HEK293 (cell line): Measurements from ENCODE around the gene ACVR1.

ENCODE experiments used
- CTCF ChIA-PET: fragments of 350-600 bp; formaldehyde crosslinking; extraction: SDS; loops from one replicate; lab custom pipeline; 2021; ENCODE audit warnings: antibody characterized with exemption; lab: Yijun Ruan, JAX
- POLR2A ChIA-PET: fragments of 300-600 bp; formaldehyde crosslinking; extraction: SDS; loops from one replicate; lab custom pipeline; 2020; ENCODE audit warnings: antibody characterized with exemption, inconsistent platforms; lab: Yijun Ruan, JAX
- H3K27ac ChIP-seq: fragments of 200-500 bp; sonication (Bioruptor generic); 2 replicates; pipeline ENCODE4 v1.5.1; 2014; ENCODE audit warnings: low read depth, low read length, control low read depth, inconsistent platforms; ENCODE audit errors: extremely low read depth
- H3K36me3 ChIP-seq, 2 experiments: fragments of 200-500 bp in 1 of 2; sonication (Bioruptor generic) in 1 of 2; 1 replicate in 1 of 2; 2 replicates in 1 of 2; pipeline ENCODE4 v1.5.1; 2014 to 2017; ENCODE audit warnings: inconsistent platforms in 2 of 2, low read length in 2 of 2; ENCODE audit not compliant: control insufficient read depth in 2 of 2, insufficient read depth in 1 of 2
- H3K4me1 ChIP-seq: fragments of 200-500 bp; sonication (Bioruptor generic); 2 replicates; pipeline ENCODE4 v1.5.1; 2014; ENCODE audit warnings: mild to moderate bottlenecking, low read length, inconsistent platforms; ENCODE audit not compliant: control insufficient read depth, insufficient read depth
- H3K4me3 ChIP-seq: 2 replicates; pipeline ENCODE4 v1.5.1; 2011; ENCODE audit warnings: low read depth, mild to moderate bottlenecking, control low read depth, low read length, moderate library complexity
- H3K9me3 ChIP-seq: fragments of 200-500 bp; sonication (Bioruptor generic); 2 replicates; pipeline ENCODE4 v1.5.1; 2014; ENCODE audit warnings: low read depth, low read length, inconsistent platforms; ENCODE audit not compliant: control insufficient read depth, insufficient read depth
- ATF2 ChIP-seq: fragments of 450-650 bp; formaldehyde crosslinking; IDR thresholded peaks from 2 replicates; pipeline ENCODE4 v1.5.1; 2016; ENCODE audit warnings: missing biosample characterization, missing genetic modification characterization, low read depth
- EGR2 ChIP-seq: fragments of 450-650 bp; formaldehyde crosslinking; IDR thresholded peaks from 2 replicates; pipeline ENCODE4 v1.5.1; 2016; ENCODE audit warnings: low read depth, missing biosample characterization, missing genetic modification characterization
- GLIS1 ChIP-seq: fragments of 450-650 bp; formaldehyde crosslinking; IDR thresholded peaks from 2 replicates; pipeline ENCODE4 v1.5.1; 2016; ENCODE audit warnings: missing biosample characterization, missing genetic modification characterization
- IKZF3 ChIP-seq: fragments of 450-650 bp; IDR thresholded peaks from 2 replicates; pipeline ENCODE4 v1.5.0; 2018; ENCODE audit warnings: missing biosample characterization, mild to moderate bottlenecking, missing genetic modification characterization, moderate library complexity
- KLF1 ChIP-seq: fragments of 450-650 bp; formaldehyde crosslinking; IDR thresholded peaks from 2 replicates; pipeline ENCODE4 v1.5.1; 2016; ENCODE audit warnings: missing biosample characterization, missing genetic modification characterization
- KLF16 ChIP-seq: fragments of 450-650 bp; formaldehyde crosslinking; IDR thresholded peaks from 2 replicates; pipeline ENCODE4 v1.5.1; 2017; ENCODE audit warnings: missing biosample characterization, missing genetic modification characterization
- KLF17 ChIP-seq: fragments of 450-650 bp; formaldehyde crosslinking; IDR thresholded peaks from 2 replicates; pipeline ENCODE4 v1.5.1; 2016; ENCODE audit warnings: missing biosample characterization, missing genetic modification characterization
- PATZ1 ChIP-seq: fragments of 450-650 bp; formaldehyde crosslinking; IDR thresholded peaks from 2 replicates; pipeline ENCODE4 v1.5.1; 2016; ENCODE audit warnings: missing biosample characterization, missing genetic modification characterization
- SP2 ChIP-seq: fragments of 450-650 bp; formaldehyde crosslinking; IDR thresholded peaks from 2 replicates; pipeline ENCODE4 v1.5.1; 2016; ENCODE audit warnings: missing biosample characterization, missing genetic modification characterization
- YY2 ChIP-seq: fragments of 450-650 bp; formaldehyde crosslinking; IDR thresholded peaks from 2 replicates; pipeline ENCODE4 v1.5.1; 2016; ENCODE audit warnings: missing biosample characterization, missing genetic modification characterization
- ZBTB11 ChIP-seq: fragments of 450-650 bp; formaldehyde crosslinking; conservative IDR thresholded peaks from 2 replicates; pipeline ENCODE4 v1.5.1; 2016; ENCODE audit warnings: low read depth, missing biosample characterization, missing genetic modification characterization
- ZBTB8A ChIP-seq: fragments of 450-650 bp; formaldehyde crosslinking; IDR thresholded peaks from 2 replicates; pipeline ENCODE4 v1.5.1; 2016; ENCODE audit warnings: missing biosample characterization, missing genetic modification characterization
- ZEB2 ChIP-seq: fragments of 450-650 bp; formaldehyde crosslinking; IDR thresholded peaks from 2 replicates; pipeline ENCODE4 v1.5.1; 2016; ENCODE audit warnings: missing biosample characterization, missing genetic modification characterization
- ZFHX2 ChIP-seq: fragments of 450-650 bp; formaldehyde crosslinking; conservative IDR thresholded peaks from 2 replicates; pipeline ENCODE4 v1.5.1; 2016; ENCODE audit warnings: missing biosample characterization, missing genetic modification characterization
- ZIC2 ChIP-seq: fragments of 450-650 bp; formaldehyde crosslinking; IDR thresholded peaks from 2 replicates; pipeline ENCODE4 v1.5.1; 2016; ENCODE audit warnings: missing biosample characterization, missing genetic modification characterization
- ZNF121 ChIP-seq: fragments of 450-650 bp; formaldehyde crosslinking; IDR thresholded peaks from 2 replicates; pipeline ENCODE4 v1.5.1; 2016; ENCODE audit warnings: missing biosample characterization, missing genetic modification characterization
- ZNF26 ChIP-seq: fragments of 450-650 bp; formaldehyde crosslinking; IDR thresholded peaks from 2 replicates; pipeline ENCODE4 v1.5.1; 2016; ENCODE audit warnings: missing biosample characterization, missing genetic modification characterization
- ZNF266 ChIP-seq: fragments of 450-650 bp; formaldehyde crosslinking; IDR thresholded peaks from 2 replicates; pipeline ENCODE4 v1.5.1; 2016; ENCODE audit warnings: missing biosample characterization, missing genetic modification characterization, low read depth
- ZNF341 ChIP-seq: fragments of 450-650 bp; formaldehyde crosslinking; IDR thresholded peaks from 2 replicates; pipeline ENCODE4; 2016; ENCODE audit warnings: low read depth, missing biosample characterization, missing genetic modification characterization
- ZNF488 ChIP-seq: fragments of 450-650 bp; formaldehyde crosslinking; IDR thresholded peaks from 2 replicates; pipeline ENCODE4 v1.5.1; 2016; ENCODE audit warnings: missing biosample characterization, missing genetic modification characterization
- ZNF501 ChIP-seq: fragments of 450-650 bp; formaldehyde crosslinking; IDR thresholded peaks from 2 replicates; pipeline ENCODE4 v1.5.1; 2016; ENCODE audit warnings: missing biosample characterization, missing genetic modification characterization
- ZNF600 ChIP-seq: fragments of 450-650 bp; formaldehyde crosslinking; IDR thresholded peaks from 2 replicates; pipeline ENCODE4 v1.5.1; 2016; ENCODE audit warnings: missing biosample characterization, missing genetic modification characterization
- ZNF654 ChIP-seq: fragments of 450-650 bp; formaldehyde crosslinking; IDR thresholded peaks from 2 replicates; pipeline ENCODE4 v1.5.1; 2016; ENCODE audit warnings: low read depth, missing biosample characterization, missing genetic modification characterization
- ZSCAN4 ChIP-seq: fragments of 450-650 bp; formaldehyde crosslinking; IDR thresholded peaks from 2 replicates; pipeline ENCODE4 v1.5.1; 2017; ENCODE audit warnings: missing biosample characterization, missing genetic modification characterization
- ZXDB ChIP-seq: fragments of 450-650 bp; formaldehyde crosslinking; IDR thresholded peaks from 2 replicates; pipeline ENCODE4 v1.5.1; 2016; ENCODE audit warnings: missing biosample characterization, missing genetic modification characterization

The ACVR1 gene

GRCh38 chr2:157876066-157876785 lies at the start of gene ACVR1:
Gene ACVR1, minus strand, starts transcription at chr2:157876330. Its CDS starts 76,837 bp downstream, at chr2:157799493.
- Histone ChIP-seq H3K4me3 (peak within 1 kb of the TSS; percentile 91), H3K27ac (peak within 1 kb of the TSS; percentile 84), H3K4me1 (peaks cover 3% of the 10 kb centered on the region), H3K36me3 (no peaks in the 10 kb centered on the region), H3K9me3 (no peaks in the 10 kb centered on the region)
- ChIA-PET POLR2A (interaction anchor here (0.6 to 2.3 kb wide), 8 partner anchors 9 to 87 kb away, joined by 3 to 23 read pairs (median 5); no protein-coding TSS in a partner anchor), CTCF (interaction anchor here (0.6 to 1.4 kb wide), 7 partner anchors 9 to 159 kb away, joined by 3 to 8 read pairs (median 3); no protein-coding TSS in a partner anchor)
- TF ChIP-seq KLF1 (tag by site-specific recombination) (0 out of 2 replicates have a peak, but pooled peaks have one; percentile 25), ZNF488 (tag by site-specific recombination) (no peak), GLIS1 (tag by site-specific recombination) (peak; percentile 76), KLF16 (tag by site-specific recombination) (peak; percentile 89), ZNF501 (tag by site-specific recombination) (0 out of 2 replicates have a peak, but pooled peaks have one; percentile 34), ZNF266 (tag by site-specific recombination) (no peak), IKZF3 (tag by site-specific recombination) (peak; percentile 93), ZIC2 (tag by site-specific recombination) (peak; percentile 48; the same call in 1 of the 2 replicates), ZEB2 (peak; percentile 58; the same call in 1 of the 2 replicates), EGR2 (peak; percentile 85), ZBTB8A (peak; percentile 81), ZSCAN4 (tag by site-specific recombination) (0 out of 2 replicates have a peak, but pooled peaks have one; percentile 15), ZXDB (tag by site-specific recombination) (peak; percentile 64; the same call in 1 of the 2 replicates), KLF17 (tag by site-specific recombination) (0 out of 2 replicates have a peak, but pooled peaks have one; percentile 30), ZNF341 (tag by site-specific recombination) (peak; percentile 63; the same call in 1 of the 2 replicates), ZNF600 (tag by site-specific recombination) (peak; percentile 48), ZBTB11 (tag by site-specific recombination) (peak; percentile 53), ZNF654 (tag by site-specific recombination) (no peak), ZNF26 (tag by site-specific recombination) (no peak), SP2 (tag by site-specific recombination) (peak; percentile 72), ZFHX2 (tag by site-specific recombination) (peak; percentile 80), ATF2 (tag by site-specific recombination) (no peak), YY2 (tag by site-specific recombination) (no peak), PATZ1 (tag by site-specific recombination) (peak; percentile 76), ZNF121 (tag by site-specific recombination) (no peak)
